ENCODE data around the gene PHKA2.
A peak's percentile ranks its signal among the peaks of the same experiment; 100 is the strongest.
"Not testable (repeated sequence)": the region's sequence is repeated elsewhere in the genome, so short reads cannot be mapped to it uniquely, and the experiment has no call there.

The PHKA2 gene

GRCh38 chrX:18995221-18995620, 11.3 kb upstream of the PHKA2 start:
- DNase-seq (ENCODE audit: extremely low read depth, low read depth) = no peak
- no peak for TF ChIP-seq CTCF (IDR thresholded peaks at IDR 0.05; ENCODE audit: low read depth, low read length, missing control alignments)
- no peak overlapping the region for H3K4me3 ChIP-seq (replicated peaks; ENCODE audit: low read depth, low read length)

GRCh38 chrX:18994713-18995112, 10.8 kb upstream of the PHKA2 start:
- H3K4me3 ChIP-seq (replicated peaks; ENCODE audit: low read depth, low read length) = no peak overlapping the region
- TF ChIP-seq CTCF (IDR thresholded peaks at IDR 0.05; ENCODE audit: low read depth, low read length, missing control alignments) = no peak
- no peak for DNase-seq (ENCODE audit: extremely low read depth, low read depth)

- no peak overlapping the region for H3K4me3 ChIP-seq (replicated peaks; ENCODE audit: low read depth, low read length)
- TF ChIP-seq CTCF (IDR thresholded peaks at IDR 0.05; ENCODE audit: low read depth, low read length, missing control alignments) = no peak
- DNase-seq (ENCODE audit: extremely low read depth, low read depth) = no peak
Observed at GRCh38 chrX:18992829-18993228, 8.9 kb upstream of the PHKA2 start.

GRCh38 chrX:18985186-18985435, 1.2 kb upstream of the PHKA2 start:
- DNase-seq (ENCODE audit: extremely low read depth, low read depth) = no peak
- peak overlapping the region; percentile 65 for H3K4me3 ChIP-seq (replicated peaks; ENCODE audit: low read depth, low read length)
- TF ChIP-seq CTCF (IDR thresholded peaks at IDR 0.05; ENCODE audit: low read depth, low read length, missing control alignments) = no peak

- TF ChIP-seq CTCF (IDR thresholded peaks at IDR 0.05; ENCODE audit: low read depth, low read length, missing control alignments) = peak; percentile 33
- DNase-seq (ENCODE audit: extremely low read depth, low read depth) = no peak
- peak overlapping the region; percentile 65 for H3K4me3 ChIP-seq (replicated peaks; ENCODE audit: low read depth, low read length)
Observed at GRCh38 chrX:18984381-18985185, 669 bp upstream of the PHKA2 start.

- no peak overlapping the region for H3K4me3 ChIP-seq (replicated peaks; ENCODE audit: low read depth, low read length)
- TF ChIP-seq CTCF (IDR thresholded peaks at IDR 0.05; ENCODE audit: low read depth, low read length, missing control alignments) = no peak
- DNase-seq (ENCODE audit: extremely low read depth, low read depth) = no peak
Observed at GRCh38 chrX:18981124-18981807, 2.6 kb downstream of the PHKA2 start.

- not testable (repeated sequence) for H3K4me3 ChIP-seq (replicated peaks; ENCODE audit: low read depth, low read length); DNase-seq (ENCODE audit: extremely low read depth, low read depth)
Observed at GRCh38 chrX:18980262-18980661, 3.7 kb downstream of the PHKA2 start.

Data from HFF-Myc (cell line).